Stimulated activated CD4-positive, alpha-beta T cell treated with anti-CD3 and anti-CD28 coated beads, Interleukin-2, amount 100 ng/mL, for 24 hours (primary cell): ENCODE measurements around the gene CACNA2D3.

ENCODE experiments used
- DNase-seq, 2 donors: peaks; one replicate each; pipeline ENCODE4 v3.0.0-alpha.2; 2020

CACNA2D3 gene

GRCh38 chr3:54488297-54488696 is 365.9 kb downstream of the CACNA2D3 start:
- DNase-seq, result no peak

- no peak for DNase-seq
These were observed 371.9 kb downstream of the CACNA2D3 start for GRCh38 chr3:54494209-54494608.

DNA sequence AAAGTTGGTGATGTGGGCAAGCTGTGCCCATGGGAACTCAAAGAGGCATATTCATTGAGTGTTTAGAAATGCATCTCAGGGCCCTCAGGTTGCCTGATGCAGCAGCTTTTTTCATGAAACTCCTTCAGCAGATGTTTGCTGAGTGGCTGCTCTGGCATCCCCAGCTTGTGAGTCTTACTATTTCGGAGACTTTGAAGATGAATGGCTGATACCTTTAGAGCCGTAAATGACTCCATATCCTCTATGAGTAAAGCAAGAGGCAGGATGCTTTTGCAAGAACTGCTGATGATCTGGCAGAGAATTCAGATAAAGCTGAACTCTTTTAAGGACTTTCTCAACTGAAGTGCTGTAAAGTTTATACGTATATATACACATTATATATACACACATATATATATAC is 384.3 kb downstream of the CACNA2D3 start:
- no peak for DNase-seq

GRCh38 chr3:54507876-54508460 is 385.6 kb downstream of the CACNA2D3 start:
- DNase-seq, result no peak

- no peak for DNase-seq
These were observed 388.2 kb downstream of the CACNA2D3 start for GRCh38 chr3:54510506-54510905.

DNA sequence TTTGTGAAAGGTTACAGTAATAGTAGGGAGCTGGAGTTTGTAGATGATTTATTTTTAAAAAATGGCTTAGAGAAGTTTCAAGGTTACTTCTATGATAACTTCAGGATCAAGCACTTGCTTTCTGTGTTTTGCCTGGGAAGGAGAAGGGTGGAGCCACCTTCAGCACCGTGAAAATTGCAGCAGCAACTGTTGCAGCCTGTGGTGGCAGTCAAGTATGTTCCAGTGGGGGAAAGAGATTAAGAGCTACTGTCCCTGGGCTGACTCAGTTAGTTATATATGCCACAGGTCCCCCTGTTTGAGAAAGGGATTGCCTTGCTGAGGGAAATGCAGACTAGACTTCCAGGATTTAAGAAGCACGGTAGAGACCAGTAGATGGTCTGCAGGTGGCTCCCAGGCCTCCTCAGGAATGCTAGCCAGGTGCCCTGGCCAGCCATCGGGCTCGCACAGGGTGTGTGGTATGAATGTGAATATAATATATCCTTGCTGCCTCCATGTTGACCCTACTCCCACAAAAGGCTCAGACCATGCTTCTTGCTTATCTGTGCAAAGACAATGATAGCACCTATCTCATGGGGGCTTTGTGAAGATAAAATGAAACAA is 389.5 kb downstream of the CACNA2D3 start:
- no peak for DNase-seq

GRCh38 chr3:54514006-54514405 is 391.7 kb downstream of the CACNA2D3 start:
- no peak for DNase-seq

DNA sequence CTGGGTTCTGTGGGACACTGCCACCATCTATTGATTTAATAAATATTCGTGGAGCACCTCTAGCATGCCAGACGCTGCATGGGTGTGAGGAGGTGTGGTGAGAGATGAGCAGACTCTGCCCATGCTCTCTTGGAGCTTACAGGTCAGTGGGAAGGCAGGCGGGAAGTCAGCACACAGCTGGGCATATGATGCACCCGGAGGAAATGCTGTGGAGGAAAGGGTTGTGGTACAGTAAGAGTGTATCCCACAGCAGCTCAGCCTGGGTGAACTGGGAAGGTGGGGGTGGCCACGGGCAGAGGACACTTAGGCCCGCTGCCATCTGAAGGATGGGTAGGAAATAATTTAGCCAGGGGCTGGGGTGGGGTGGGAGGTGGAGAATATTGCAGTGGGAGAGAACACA is 392.1 kb downstream of the CACNA2D3 start:
- DNase-seq, result no peak

DNA sequence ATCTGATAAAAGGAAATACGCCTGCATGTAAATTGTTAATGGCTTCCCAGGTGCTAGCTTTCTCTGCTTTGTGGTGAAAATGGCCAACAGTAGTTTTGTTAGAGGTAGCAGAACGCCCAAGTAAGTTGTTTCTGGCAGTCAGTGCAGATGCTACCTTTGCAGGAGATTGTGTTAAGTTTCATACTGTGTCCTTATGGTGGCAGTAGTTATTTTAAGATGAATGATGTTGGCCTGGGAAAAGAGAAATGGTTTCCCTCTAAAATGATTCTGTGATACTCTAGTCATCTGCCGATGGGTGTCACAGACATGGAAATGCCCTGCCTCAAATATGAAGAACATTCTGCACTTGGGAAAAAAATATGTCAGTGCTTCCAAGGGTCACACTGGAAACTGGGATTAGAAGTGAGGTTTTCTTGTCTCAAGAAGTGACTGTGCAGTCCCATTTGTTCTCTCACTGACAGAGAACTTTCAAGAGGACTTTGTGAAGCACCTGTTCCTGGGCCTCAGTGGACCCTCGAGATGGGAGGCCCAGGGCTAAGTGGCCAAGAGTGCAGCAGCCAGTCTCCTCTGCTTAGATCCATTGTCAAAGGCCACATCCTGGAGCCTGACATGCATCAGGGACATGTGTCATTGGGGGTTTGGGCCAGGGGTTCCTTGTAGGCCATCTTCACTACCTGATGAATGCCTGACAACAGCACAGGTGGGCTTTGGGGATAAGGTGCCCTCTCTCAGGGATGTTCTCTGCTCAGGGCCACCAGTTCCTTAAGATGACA is 393.3 kb downstream of the CACNA2D3 start:
- no peak for DNase-seq

GRCh38 chr3:54517424-54517823 is 395.1 kb downstream of the CACNA2D3 start:
- DNase-seq, result no peak

DNA sequence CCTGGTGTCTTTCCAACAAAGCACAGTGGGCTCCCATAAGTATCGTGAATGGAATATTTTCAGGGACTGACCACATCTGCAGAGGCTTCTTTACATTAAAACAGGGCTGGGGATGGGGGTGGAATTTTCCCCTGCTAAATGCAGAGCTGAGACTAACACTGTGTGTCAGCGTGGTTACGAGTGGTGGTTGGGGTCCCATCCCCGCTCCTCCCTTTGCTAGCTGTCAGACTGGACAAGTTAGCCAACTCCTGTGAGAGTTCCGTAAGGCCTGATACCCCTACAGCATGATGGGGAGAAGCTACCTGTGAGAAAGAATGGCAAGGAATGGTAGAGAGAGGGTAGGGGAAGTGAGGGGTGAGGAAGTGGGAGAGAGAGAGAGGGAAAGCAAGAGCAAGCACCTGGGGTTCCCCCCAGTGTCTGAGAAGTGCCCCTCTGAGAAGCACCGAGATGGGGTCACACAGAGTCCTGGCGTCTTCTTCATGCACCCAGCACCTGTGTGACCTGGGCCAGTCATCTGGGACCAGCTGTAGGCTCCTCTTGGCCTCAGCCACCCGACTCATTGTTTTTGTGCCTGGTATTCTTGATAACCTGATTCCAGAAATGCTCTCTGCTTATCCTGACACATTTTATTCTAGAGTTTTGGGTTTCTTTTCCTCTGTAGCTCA is 395.8 kb downstream of the CACNA2D3 start:
- no peak for DNase-seq

- DNase-seq, result no peak
These were observed 397.1 kb downstream of the CACNA2D3 start for GRCh38 chr3:54519493-54519892.

GRCh38 chr3:54520060-54520459 is 397.7 kb downstream of the CACNA2D3 start:
- no peak for DNase-seq

DNA sequence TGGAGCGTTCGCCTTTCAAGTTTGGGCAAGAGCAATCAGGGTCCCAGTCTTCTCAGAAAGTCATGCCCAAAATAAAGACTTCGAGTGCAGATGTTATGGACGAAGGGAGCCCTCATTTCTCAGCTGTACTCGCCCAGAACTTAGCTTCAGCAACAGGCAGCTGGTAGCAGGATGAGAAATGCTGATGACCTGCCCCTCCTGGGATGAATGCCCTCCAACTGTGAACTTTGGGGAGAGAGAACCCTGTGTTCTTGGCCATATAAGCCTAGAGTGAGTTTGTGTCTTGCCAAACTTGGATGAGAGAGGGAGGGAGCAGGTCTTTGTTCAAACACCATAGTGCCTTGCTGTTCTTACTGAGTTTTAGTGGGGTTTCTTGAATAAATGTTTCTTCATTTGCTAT is 405.2 kb downstream of the CACNA2D3 start:
- no peak for DNase-seq

GRCh38 chr3:54527953-54528352 is 405.6 kb downstream of the CACNA2D3 start:
- DNase-seq, result no peak

DNA sequence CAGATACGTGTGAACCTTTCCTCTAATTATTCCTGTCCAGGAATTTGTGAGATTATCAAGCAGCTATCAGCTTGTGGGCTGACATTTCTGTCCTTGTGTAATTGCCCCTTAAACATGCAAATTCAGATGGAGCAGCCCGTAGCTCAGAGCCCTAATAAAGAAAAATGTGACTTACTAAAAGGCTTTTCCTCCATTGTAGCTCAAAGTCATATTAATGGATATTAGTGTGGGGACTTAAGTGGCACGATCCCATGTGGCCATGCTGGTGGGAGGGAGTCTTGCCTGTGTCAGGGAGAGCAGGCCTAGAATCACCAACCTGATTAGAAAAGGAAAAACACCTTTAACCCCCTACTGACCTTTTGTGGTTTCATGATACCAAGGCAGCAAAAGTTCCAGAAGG is 406.3 kb downstream of the CACNA2D3 start:
- no peak for DNase-seq

GRCh38 chr3:54530091-54530490 is 407.7 kb downstream of the CACNA2D3 start:
- DNase-seq, result no peak

- DNase-seq, result no peak
These were observed 408.6 kb downstream of the CACNA2D3 start for GRCh38 chr3:54530944-54531343.

GRCh38 chr3:54531741-54532140 is 409.4 kb downstream of the CACNA2D3 start:
- DNase-seq, result no peak

GRCh38 chr3:54533856-54534255 is 411.5 kb downstream of the CACNA2D3 start:
- no peak for DNase-seq

- DNase-seq, result no peak
These were observed 413.3 kb downstream of the CACNA2D3 start for GRCh38 chr3:54535619-54536018.

GRCh38 chr3:54536450-54536849 is 414.1 kb downstream of the CACNA2D3 start:
- no peak for DNase-seq

- DNase-seq, result no peak
These were observed 415.2 kb downstream of the CACNA2D3 start for GRCh38 chr3:54537506-54537905.

DNA sequence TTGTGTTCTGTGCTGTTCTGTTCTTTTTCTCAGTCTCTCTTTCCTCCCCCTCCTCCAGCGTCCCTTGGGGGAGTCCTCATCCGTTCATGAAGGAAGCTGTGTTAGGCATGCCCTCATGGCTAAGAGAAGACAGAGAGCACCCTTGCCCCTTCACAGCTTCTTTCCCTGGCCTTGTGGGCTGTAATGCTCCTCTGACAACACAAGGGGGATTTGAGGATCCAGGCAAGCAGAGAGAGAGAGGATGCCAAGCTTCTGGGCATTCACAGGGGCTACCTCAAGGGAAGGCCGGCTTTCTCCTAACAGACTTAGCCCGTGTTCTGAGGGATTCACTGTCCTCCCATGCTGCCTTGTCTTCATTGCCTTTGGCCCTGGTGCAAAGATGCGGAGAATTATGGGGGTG is 416.0 kb downstream of the CACNA2D3 start:
- DNase-seq, result no peak
